Right lobe of liver (tissue), 6 donors: Measurements from ENCODE around the gene RPLP2. TPM values are rescaled to one million over a fixed set of nuclear protein-coding genes. Genes with fewer than 3 reads are reported as not detected.
A peak's percentile ranks its signal among the peaks of the same experiment; 100 is the strongest.

ENCODE experiments used
- ATAC-seq, 4 donors: fragments of 200-7000 bp; cut with Tn5 transposase; one replicate each; pipeline ENCODE4 v1.9.1; 2020; ENCODE audit warnings: mild to moderate bottlenecking in 4 of 4, moderate library complexity in 4 of 4
- DNase-seq, 3 donors: peaks; one replicate each; pipeline ENCODE4 v3.0.0-alpha.2; 2020
- H3K27ac ChIP-seq, 3 donors: fragments of 200-600 bp; one replicate each; pipeline ENCODE4 v1.8.0; 2022
- H3K27me3 ChIP-seq, 2 donors: fragments of 200-600 bp; one replicate each; pipeline ENCODE4 v1.8.0; 2022
- H3K36me3 ChIP-seq, 4 donors: fragments of 200-600 bp; sonication (generic) in 1 of 4; one replicate each; pipeline versions ENCODE4 v1.5.1 to v1.8.0; 2017 to 2022; ENCODE audit warnings: control low read depth in 1 of 4
- H3K4me1 ChIP-seq, 4 donors: fragments of 200-600 bp; sonication (generic) in 1 of 4; one replicate each; pipeline versions ENCODE4 v1.5.1 to v1.8.0; 2017 to 2022; ENCODE audit warnings: control low read depth in 1 of 4
- H3K4me3 ChIP-seq, 3 donors: fragments of 200-600 bp; one replicate each; pipeline ENCODE4 v1.8.0; 2022
- H3K9me3 ChIP-seq, 4 donors: fragments of 200-600 bp; sonication (generic) in 1 of 4; one replicate each; pipeline versions ENCODE4 v1.5.1 to v1.8.0; 2017 to 2022; ENCODE audit warnings: control low read depth in 1 of 4
- CTCF ChIP-seq, 4 donors: fragments of 200-600 bp in 3 of 4; fragments of 450-650 bp in 1 of 4; IDR thresholded peaks; one replicate each; pipeline versions ENCODE4 v1.5.1 to v1.8.0; 2016 to 2022; ENCODE audit warnings: antibody characterized with exemption in 4 of 4, mild to moderate bottlenecking in 2 of 4
- POLR2A ChIP-seq: fragments of 450-650 bp; IDR thresholded peaks from one replicate; pipeline ENCODE4 v1.6.1; 2017; ENCODE audit warnings: antibody characterized with exemption, mild to moderate bottlenecking
- WGBS: methylation state at CpG from one replicate; pipeline ENCODE4 v1.1.6; 2018; ENCODE audit warnings: low coverage, low lambda C conversion rate; ENCODE audit not compliant: insufficient coverage; ENCODE audit errors: missing lambda C conversion rate; 5-methylcytosine and 5-hydroxymethylcytosine counted together
- intact Hi-C, 2 donors: fragments of 100-400 bp; cut with DNase I; formaldehyde crosslinking; loops; one replicate each; pipeline versions ENCODE4 v1.11.2 to v1.14.1; 2022
- total RNA-seq, 6 experiments: library from RNA; depleted of rRNA in 2 of 6; stranded (reverse); fragments of >200 nt in 2 of 6; fragmentation: NEBNext Ultra II Directional in 3 of 6; extraction: Animal tissue kit (Norgen Biotek cat#: 25700) in 3 of 6; gene quantifications; one replicate each; pipeline versions ENCODE4 v1.1.0 to v1.2.4, GENCODE V29; 2016 to 2023
- donor health status: DM: no; HTN: yes; CAD: no.
- donor health status: DM: no; HTN: no; CAD: no.
- donor health status: DM: no; HTN: no; CAD: no.
- donor health status: DM: no; HTN: yes; CAD: no.
- donor health status: DM: no; HTN: yes; CAD: no.

RPLP2 gene
- total RNA-seq, 6 experiments from 2014 or later = 212 to 574 (median 457) TPM

- no peak for TF ChIP-seq CTCF (IDR thresholded peaks at IDR 0.05)
- no peak for TF ChIP-seq POLR2A
- H3K27ac ChIP-seq = no peak overlapping the region
- intact Hi-C loops = no loop called here
- no peak overlapping the region for H3K4me3 ChIP-seq
- H3K9me3 ChIP-seq = no peaks in the 10 kb centered on the region
- H3K4me1 ChIP-seq = peaks cover 0 to 35% (median 15%) of the 10 kb centered on the region in 4 donors
- ATAC-seq (no peak), DNase-seq (peak in 1 of 3 donors; percentile 55)
- H3K27me3 ChIP-seq = no peaks in the 10 kb centered on the region
- H3K36me3 ChIP-seq = no peaks in the 10 kb centered on the region
- no CpG with 5 or more reads among the region's 32 CpGs for WGBS
These were observed 10.0 kb upstream of the RPLP2 start for GRCh38 chr11:799641-800316.

GRCh38 chr11:800473-800872 is 9.3 kb upstream of the RPLP2 start:
- Histone ChIP-seq H3K4me1 (peaks cover 0 to 35% (median 15%) of the 10 kb centered on the region in 4 donors), H3K27ac (no peak overlapping the region), H3K36me3 (no peaks in the 10 kb centered on the region), H3K27me3 (no peaks in the 10 kb centered on the region), H3K9me3 (no peaks in the 10 kb centered on the region), H3K4me3 (no peak overlapping the region)
- ATAC-seq (no peak), DNase-seq (peak in 1 of 3 donors; percentile 57)
- intact Hi-C loops = no loop called here
- TF ChIP-seq POLR2A (no peak), CTCF (IDR thresholded peaks at IDR 0.05) (no peak)
- WGBS = 82% methylated on average over 9 of the region's 30 CpGs

- Histone ChIP-seq H3K9me3 (no peaks in the 10 kb centered on the region), H3K4me3 (no peak overlapping the region), H3K4me1 (peaks cover 0 to 35% (median 15%) of the 10 kb centered on the region in 4 donors), H3K27ac (no peak overlapping the region), H3K36me3 (no peaks in the 10 kb centered on the region), H3K27me3 (no peaks in the 10 kb centered on the region)
- TF ChIP-seq CTCF (IDR thresholded peaks at IDR 0.05) (no peak), POLR2A (no peak)
- WGBS = 84% methylated on average over 13 of the region's 20 CpGs
- ATAC-seq = no peak
- intact Hi-C loops = no loop called here
- DNase-seq = no peak
These were observed 8.5 kb upstream of the RPLP2 start for GRCh38 chr11:801097-801780.

- Histone ChIP-seq H3K9me3 (no peaks in the 10 kb centered on the region), H3K4me3 (no peak overlapping the region), H3K4me1 (peaks cover 0 to 26% (median 7%) of the 10 kb centered on the region in 4 donors), H3K36me3 (no peaks in the 10 kb centered on the region), H3K27ac (no peak overlapping the region), H3K27me3 (no peaks in the 10 kb centered on the region)
- DNase-seq (no peak), ATAC-seq (no peak)
- intact Hi-C loops = no loop called here
- TF ChIP-seq CTCF (IDR thresholded peaks at IDR 0.05) = no peak
- TF ChIP-seq POLR2A = no peak
- WGBS = 100% methylated on average over 1 of the region's 21 CpGs
These were observed 7.6 kb upstream of the RPLP2 start for GRCh38 chr11:802018-802617.
